ENCODE results near the gene CD274. TPM values are rescaled to one million over a fixed set of nuclear protein-coding genes. Genes with fewer than 3 reads are reported as not detected.
"Not testable (repeated sequence)": the region's sequence is repeated elsewhere in the genome, so short reads cannot be mapped to it uniquely, and the experiment has no call there.

CD274 gene
- total RNA-seq, 3 donors from 2014 or later = 2.6 to 5.4 (median 3.4) TPM

- TF ChIP-seq CTCF (IDR thresholded peaks at IDR 0.05) = no peak
- Histone ChIP-seq H3K9me3 (no peaks in the 10 kb centered on the region), H3K36me3 (ENCODE audit: low read depth) (no peaks in the 10 kb centered on the region), H3K4me3 (no peak overlapping the region), H3K4me1 (ENCODE audit: low read depth) (no peaks in the 10 kb centered on the region)
- no peak for ATAC-seq
- intact Hi-C loops (cut with DNase I, micrococcal nuclease) = no loop called here
- DNase-seq = no peak
Observed at GRCh38 chr9:5466005-5466404, 15.7 kb downstream of the CD274 start.

- no peaks in the 10 kb centered on the region for H3K36me3 ChIP-seq (ENCODE audit: low read depth)
- TF ChIP-seq CTCF (IDR thresholded peaks at IDR 0.05) = no peak
- H3K9me3 ChIP-seq = no peaks in the 10 kb centered on the region
- DNase-seq (no peak), ATAC-seq (no peak)
- H3K4me1 ChIP-seq (ENCODE audit: low read depth) = no peaks in the 10 kb centered on the region
- H3K4me3 ChIP-seq = no peak overlapping the region
- intact Hi-C loops (cut with DNase I, micrococcal nuclease) = no loop called here
Observed at GRCh38 chr9:5466766-5467165, 16.4 kb downstream of the CD274 start.

GRCh38 chr9:5468850-5469249 lies 18.5 kb downstream of the CD274 start:
- Histone ChIP-seq H3K4me3 (no peak overlapping the region), H3K4me1 (ENCODE audit: low read depth) (no peaks in the 10 kb centered on the region), H3K9me3 (no peaks in the 10 kb centered on the region), H3K36me3 (ENCODE audit: low read depth) (no peaks in the 10 kb centered on the region)
- DNase-seq (no peak), ATAC-seq (no peak)
- intact Hi-C loops (cut with DNase I, micrococcal nuclease) = no loop called here
- TF ChIP-seq CTCF (IDR thresholded peaks at IDR 0.05) = no peak

GRCh38 chr9:5470122-5470521 lies 19.8 kb downstream of the CD274 start:
- Histone ChIP-seq H3K9me3 (no peaks in the 10 kb centered on the region), H3K4me1 (ENCODE audit: low read depth) (no peaks in the 10 kb centered on the region), H3K4me3 (no peak overlapping the region), H3K36me3 (ENCODE audit: low read depth) (no peaks in the 10 kb centered on the region)
- ATAC-seq (no peak), DNase-seq (no peak)
- intact Hi-C loops (cut with DNase I, micrococcal nuclease) = no loop called here
- no peak for TF ChIP-seq CTCF (IDR thresholded peaks at IDR 0.05)

GRCh38 chr9:5470816-5471215 lies 20.5 kb downstream of the CD274 start:
- ATAC-seq (no peak), DNase-seq (no peak)
- intact Hi-C loops (cut with DNase I, micrococcal nuclease) = no loop called here
- Histone ChIP-seq H3K9me3 (no peaks in the 10 kb centered on the region), H3K4me3 (no peak overlapping the region), H3K36me3 (ENCODE audit: low read depth) (no peaks in the 10 kb centered on the region), H3K4me1 (ENCODE audit: low read depth) (no peaks in the 10 kb centered on the region)
- TF ChIP-seq CTCF (IDR thresholded peaks at IDR 0.05) = no peak

- H3K4me3 ChIP-seq; ATAC-seq; DNase-seq; intact Hi-C loops (cut with DNase I, micrococcal nuclease); H3K36me3 ChIP-seq (ENCODE audit: low read depth); H3K4me1 ChIP-seq (ENCODE audit: low read depth); H3K9me3 ChIP-seq: not testable (repeated sequence)
Observed at GRCh38 chr9:5475611-5476010, 25.3 kb downstream of the CD274 start.
